GM12872 (cell line): ENCODE results near the gene CCNQ.

Experiments used
- TF ChIP-seq, protein P1 (sequence below): IDR thresholded peaks from 3 replicates; pipeline ENCODE4 v1.5.1; 2011; ENCODE audit warnings: low read depth, mild to moderate bottlenecking, low read length, moderate library complexity; ENCODE audit not compliant: insufficient read depth

CCNQ gene

DNA sequence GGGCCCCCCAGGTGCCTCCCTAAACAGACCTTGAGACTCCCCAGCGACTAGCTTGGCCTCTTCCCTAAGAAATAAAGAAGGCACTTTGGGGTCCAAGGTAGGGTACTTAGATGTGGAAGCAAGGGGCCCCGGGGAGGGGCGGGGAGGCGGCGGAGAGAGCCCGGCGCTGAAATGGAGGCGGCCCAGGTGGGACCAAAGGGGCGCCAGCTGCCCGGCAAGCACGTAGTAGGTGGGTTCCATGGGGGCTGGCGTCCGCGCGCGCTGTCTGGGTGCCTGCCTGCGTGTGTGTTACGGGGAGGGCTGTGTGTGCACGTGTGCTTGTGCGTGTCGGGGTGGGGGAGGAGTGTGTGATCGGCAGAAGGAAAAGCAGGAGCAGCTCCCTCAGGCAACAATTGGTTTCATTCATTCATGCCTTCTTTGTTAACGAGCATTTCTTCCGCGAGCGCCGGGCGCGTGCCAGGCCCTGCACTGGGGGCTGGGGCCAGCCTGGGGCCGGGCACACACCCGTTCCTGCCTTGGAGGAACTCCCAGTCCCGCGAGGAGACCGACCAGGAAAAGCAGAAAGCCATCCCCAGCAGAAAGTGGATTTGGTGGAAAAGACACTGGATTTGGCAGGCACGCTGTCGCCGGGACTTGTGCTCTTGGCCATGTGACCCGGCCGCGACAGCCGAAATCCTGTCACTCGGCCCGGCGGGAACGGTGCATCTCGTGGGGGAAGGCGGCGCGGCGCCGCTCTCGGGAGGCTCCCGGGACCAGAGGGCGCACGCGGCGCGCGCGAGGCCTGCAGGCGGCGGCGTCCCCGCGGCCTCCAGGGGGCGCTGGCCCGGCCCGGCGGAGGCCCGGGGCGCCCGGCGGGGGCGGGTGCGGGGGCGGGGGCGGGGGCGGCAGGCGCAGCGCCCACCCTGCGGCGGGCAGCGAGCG is 44.8 kb upstream of the CCNQ start:
- TF ChIP-seq, protein P1, sequence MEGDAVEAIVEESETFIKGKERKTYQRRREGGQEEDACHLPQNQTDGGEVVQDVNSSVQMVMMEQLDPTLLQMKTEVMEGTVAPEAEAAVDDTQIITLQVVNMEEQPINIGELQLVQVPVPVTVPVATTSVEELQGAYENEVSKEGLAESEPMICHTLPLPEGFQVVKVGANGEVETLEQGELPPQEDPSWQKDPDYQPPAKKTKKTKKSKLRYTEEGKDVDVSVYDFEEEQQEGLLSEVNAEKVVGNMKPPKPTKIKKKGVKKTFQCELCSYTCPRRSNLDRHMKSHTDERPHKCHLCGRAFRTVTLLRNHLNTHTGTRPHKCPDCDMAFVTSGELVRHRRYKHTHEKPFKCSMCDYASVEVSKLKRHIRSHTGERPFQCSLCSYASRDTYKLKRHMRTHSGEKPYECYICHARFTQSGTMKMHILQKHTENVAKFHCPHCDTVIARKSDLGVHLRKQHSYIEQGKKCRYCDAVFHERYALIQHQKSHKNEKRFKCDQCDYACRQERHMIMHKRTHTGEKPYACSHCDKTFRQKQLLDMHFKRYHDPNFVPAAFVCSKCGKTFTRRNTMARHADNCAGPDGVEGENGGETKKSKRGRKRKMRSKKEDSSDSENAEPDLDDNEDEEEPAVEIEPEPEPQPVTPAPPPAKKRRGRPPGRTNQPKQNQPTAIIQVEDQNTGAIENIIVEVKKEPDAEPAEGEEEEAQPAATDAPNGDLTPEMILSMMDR: no peak

DNA sequence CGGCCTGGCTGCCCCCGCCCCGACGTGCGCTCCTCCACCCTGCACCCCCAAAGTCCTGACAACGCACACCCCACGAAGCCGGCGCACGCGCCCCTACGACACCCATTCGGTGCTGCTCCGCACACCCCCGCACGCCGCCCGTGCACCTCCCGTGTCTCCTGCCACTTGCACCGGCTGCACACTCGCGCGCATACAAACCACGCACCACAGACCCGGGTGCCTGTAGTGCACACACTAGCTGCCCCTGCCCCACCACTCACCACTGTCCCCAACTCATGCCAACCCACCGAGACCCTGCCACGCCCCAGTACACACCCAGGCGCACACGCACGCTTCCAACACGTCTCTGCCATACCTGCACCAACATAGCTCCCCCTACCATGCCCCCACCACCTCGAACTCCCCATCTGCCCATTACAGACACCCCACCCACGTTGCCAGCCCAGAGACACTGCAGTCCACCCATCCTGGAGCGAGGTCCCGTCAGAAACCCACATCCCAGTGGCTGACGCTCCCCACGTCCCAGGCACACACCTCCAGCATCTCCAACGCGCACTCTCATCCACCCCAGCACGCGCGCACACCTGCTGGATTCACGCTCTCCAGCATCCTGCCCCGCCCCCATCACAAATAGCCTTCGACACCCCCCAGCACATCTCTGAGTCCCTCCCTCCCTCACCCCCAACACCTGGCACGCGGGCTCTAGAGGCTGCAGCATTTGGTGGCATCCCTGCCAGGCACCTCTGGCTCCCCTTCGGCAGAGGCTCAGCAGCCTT is 43.9 kb upstream of the CCNQ start:
- TF ChIP-seq, protein P1: no peak

DNA sequence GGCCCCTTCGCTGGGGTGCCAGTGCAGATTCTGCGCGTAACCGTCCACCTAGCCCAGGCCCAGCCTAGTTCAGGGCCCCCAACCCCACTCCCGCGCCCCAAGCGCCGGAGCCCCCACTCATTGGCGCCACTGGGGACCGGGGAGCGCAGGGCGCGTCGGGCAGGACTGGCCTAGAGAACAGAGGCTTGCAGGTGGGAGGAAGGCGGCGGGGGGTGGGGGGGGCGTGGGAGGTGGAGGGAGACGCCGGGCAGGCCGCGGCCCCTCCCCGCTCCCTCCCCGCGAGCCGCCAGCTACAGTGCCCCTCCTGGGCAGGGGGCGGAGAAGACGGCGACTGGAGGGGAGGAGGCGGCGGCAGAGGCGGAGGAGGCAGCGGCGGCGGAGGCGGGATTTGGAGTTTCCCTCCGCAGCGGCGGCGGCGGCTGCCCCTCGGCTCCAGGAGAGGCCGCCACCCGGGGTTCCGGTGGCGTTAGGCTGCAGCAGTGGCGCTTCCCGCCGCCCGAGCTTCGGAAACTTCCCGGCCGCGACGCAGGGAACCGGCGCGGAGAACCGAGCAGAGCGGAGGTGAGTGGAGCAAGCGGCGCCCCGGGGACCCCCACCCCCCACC is 43.2 kb upstream of the CCNQ start:
- TF ChIP-seq, protein P1: no peak

GRCh38 chrX:153641627-153642026 is 42.7 kb upstream of the CCNQ start:
- TF ChIP-seq, protein P1: no peak

DNA sequence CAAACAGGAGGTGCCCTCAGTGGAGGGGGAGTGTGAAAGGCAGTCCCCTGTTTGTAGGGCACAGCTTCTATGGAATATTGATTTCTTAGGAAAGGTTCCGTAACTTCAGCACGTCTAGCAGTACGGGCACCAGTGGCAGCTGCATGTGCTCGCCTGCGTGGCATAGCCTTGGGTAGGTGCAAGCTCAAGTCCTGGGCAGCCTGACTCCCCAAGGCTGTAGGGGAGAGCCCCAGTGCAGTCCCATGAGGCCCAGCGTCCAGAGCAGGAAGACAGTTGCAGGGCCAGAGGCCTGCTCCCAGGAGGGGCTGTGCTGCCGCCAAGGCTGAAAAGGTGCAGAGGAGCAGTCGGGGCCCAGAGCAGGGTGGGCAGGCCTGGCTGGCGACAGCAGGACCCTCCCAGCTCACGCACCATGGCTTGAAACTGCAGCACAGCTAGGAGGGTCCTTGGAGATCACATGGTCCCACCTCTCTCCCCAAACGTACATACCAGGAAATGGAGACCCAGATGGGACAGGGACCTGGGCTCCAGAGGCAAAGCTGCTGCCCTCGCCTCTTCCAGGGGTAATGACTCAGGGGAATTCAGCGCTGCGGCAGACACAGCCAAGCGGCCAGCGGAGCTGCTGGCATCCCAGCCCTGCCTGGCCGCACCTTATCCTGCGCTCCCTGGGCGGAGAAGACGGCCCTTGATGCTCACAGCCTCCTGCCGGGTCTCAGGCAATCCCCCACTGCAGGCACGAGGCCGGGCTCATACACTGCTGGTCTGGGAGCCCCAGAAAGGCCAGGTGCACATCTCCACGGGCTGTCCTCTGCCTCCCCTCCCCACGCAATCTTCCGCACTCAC is 42.0 kb upstream of the CCNQ start:
- TF ChIP-seq, protein P1: no peak

- TF ChIP-seq, protein P1: no peak
Measured at GRCh38 chrX:153640045-153640686, 41.2 kb upstream of the CCNQ start.
